ENCODE measurements around the gene NTSR1.

GRCh38 chr20:62709537-62709905 lies 885 bp downstream of the NTSR1 start:
- TF ChIP-seq, protein P1, sequence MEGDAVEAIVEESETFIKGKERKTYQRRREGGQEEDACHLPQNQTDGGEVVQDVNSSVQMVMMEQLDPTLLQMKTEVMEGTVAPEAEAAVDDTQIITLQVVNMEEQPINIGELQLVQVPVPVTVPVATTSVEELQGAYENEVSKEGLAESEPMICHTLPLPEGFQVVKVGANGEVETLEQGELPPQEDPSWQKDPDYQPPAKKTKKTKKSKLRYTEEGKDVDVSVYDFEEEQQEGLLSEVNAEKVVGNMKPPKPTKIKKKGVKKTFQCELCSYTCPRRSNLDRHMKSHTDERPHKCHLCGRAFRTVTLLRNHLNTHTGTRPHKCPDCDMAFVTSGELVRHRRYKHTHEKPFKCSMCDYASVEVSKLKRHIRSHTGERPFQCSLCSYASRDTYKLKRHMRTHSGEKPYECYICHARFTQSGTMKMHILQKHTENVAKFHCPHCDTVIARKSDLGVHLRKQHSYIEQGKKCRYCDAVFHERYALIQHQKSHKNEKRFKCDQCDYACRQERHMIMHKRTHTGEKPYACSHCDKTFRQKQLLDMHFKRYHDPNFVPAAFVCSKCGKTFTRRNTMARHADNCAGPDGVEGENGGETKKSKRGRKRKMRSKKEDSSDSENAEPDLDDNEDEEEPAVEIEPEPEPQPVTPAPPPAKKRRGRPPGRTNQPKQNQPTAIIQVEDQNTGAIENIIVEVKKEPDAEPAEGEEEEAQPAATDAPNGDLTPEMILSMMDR (conservative IDR thresholded peaks at IDR 0.05; ENCODE audit: low read depth, low read length): no peak
- TF ChIP-seq EZH2 (IDR thresholded peaks at IDR 0.05; ENCODE audit: borderline replicate concordance, low read depth, low read length, poor library complexity, severe bottlenecking): no peak
